Natural killer cell (primary cell): ENCODE measurements around the gene PIGU. TPM values are rescaled to one million over a fixed set of nuclear protein-coding genes. Genes with fewer than 3 reads are reported as not detected.

ENCODE experiments used
- ATAC-seq, 3 donors: fragments of 150-1000 bp in 2 of 3; fragments of 200-7000 bp in 1 of 3; cut with Tn5 transposase; 1 replicate in 1 of 3; 2 replicates in 2 of 3; pipeline ENCODE4 v1.10.0; 2021; ENCODE audit warnings: mild to moderate bottlenecking in 2 of 3, moderate library complexity in 2 of 3
- DNase-seq, 2 donors: peaks; one replicate each; pipeline versions ENCODE4 v3.0.0 to v3.0.0-alpha.2; 2013 to 2021; ENCODE audit warnings: mixed read lengths in 1 of 2
- H3K27ac ChIP-seq: one replicate; pipeline ENCODE4 v1.5.1; 2013; ENCODE audit warnings: mild to moderate bottlenecking, low read length
- H3K27me3 ChIP-seq: one replicate; pipeline ENCODE4 v1.6.1; 2013; ENCODE audit warnings: low read length; ENCODE audit not compliant: control insufficient read depth, insufficient read depth
- H3K36me3 ChIP-seq: one replicate; pipeline ENCODE4 v1.6.1; 2013; ENCODE audit warnings: low read length; ENCODE audit not compliant: control insufficient read depth, insufficient read depth
- H3K4me1 ChIP-seq: one replicate; pipeline ENCODE4 v1.6.1; 2013; ENCODE audit warnings: low read length; ENCODE audit not compliant: control insufficient read depth, insufficient read depth
- H3K4me3 ChIP-seq: one replicate; pipeline ENCODE4 v1.5.1; 2013; ENCODE audit warnings: low read length
- H3K9me3 ChIP-seq: one replicate; pipeline ENCODE4 v1.6.1; 2013; ENCODE audit warnings: low read length; ENCODE audit not compliant: control insufficient read depth, insufficient read depth
- H3K27ac Mint-ChIP-seq, 2 donors: one replicate each; pipeline ENCODE4 v1.8.0; 2022; ENCODE audit warnings: mild to moderate bottlenecking in 2 of 2, mixed read lengths in 2 of 2, moderate library complexity in 1 of 2
- H3K27me3 Mint-ChIP-seq, 2 donors: one replicate each; pipeline ENCODE4 v1.8.0; 2022; ENCODE audit warnings: low read depth in 2 of 2, mixed read lengths in 2 of 2
- H3K36me3 Mint-ChIP-seq: one replicate; pipeline ENCODE4 v1.8.0; 2022; ENCODE audit warnings: mixed read lengths
- H3K4me1 Mint-ChIP-seq, 2 donors: one replicate each; pipeline ENCODE4 v1.8.0; 2022; ENCODE audit warnings: mixed read lengths in 2 of 2
- H3K4me3 Mint-ChIP-seq: one replicate; pipeline ENCODE4 v1.8.0; 2022; ENCODE audit warnings: mild to moderate bottlenecking, moderate library complexity, mixed read lengths
- H3K9me3 Mint-ChIP-seq, 2 donors: one replicate each; pipeline ENCODE4 v1.8.0; 2022; ENCODE audit warnings: mixed read lengths in 2 of 2
- WGBS: methylation state at CpG from one replicate; pipeline ENCODE4 v1.1.7; 2013; ENCODE audit warnings: missing lambda C conversion rate; ENCODE audit not compliant: insufficient coverage; 5-methylcytosine and 5-hydroxymethylcytosine counted together
- intact Hi-C: fragments of 100-400 bp; cut with micrococcal nuclease; formaldehyde crosslinking; loops from one replicate; pipeline ENCODE4 v1.14.2; 2022
- total RNA-seq, 4 donors: library from RNA; stranded (reverse); fragments of 120-200 nt in 1 of 4; gene quantifications; one replicate each; pipeline versions ENCODE4 v1.2.3 to v1.2.4, GENCODE V29; 2013 to 2022
- TF ChIP-seq, protein P1 (sequence below): fragments of 200-600 bp; IDR thresholded peaks from one replicate; pipeline ENCODE4 v1.8.0; 2022; ENCODE audit warnings: antibody characterized with exemption

PIGU gene
- total RNA-seq, 3 donors from 2014 or later (not counting 1 experiment from before 2014, with no cell fraction given) = 7.0 to 11.1 (median 8.2) TPM

DNA sequence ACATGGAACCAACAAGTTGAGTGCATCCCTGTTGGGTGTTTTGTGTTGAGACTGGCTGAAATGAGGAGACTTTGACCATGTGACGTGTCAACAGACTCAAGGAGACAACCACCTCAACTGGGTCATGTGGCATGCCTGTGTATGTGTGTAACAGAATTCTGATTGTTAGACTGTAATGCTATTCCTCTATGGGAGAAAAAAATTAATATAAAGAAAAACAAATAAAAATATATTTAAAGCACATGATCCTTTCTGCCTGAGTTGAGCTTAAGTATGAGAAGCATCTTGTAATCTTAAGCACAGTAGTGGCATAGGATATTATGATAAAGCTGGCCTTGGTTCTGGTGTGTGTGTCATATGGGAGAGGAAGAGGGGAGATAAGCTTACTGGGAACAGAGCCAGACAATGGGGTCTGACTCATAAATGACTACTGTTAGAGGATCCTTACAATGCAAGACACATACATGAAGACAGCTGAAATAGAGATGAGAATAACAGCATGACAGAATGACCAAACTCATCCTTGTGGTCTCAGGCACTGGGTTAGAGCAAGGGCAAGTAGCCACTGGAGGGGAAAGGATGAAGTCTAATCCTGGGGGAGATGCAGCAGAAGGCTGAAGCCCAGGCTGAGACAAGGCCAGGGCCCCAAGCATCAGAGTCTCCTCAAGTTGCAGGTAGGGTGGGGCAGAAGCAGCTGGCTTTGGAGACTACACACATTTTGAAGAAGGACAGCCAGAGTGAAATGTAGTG is 36.5 kb upstream of the PIGU start:
- Histone ChIP-seq H3K27me3 (peaks cover 3% of the 10 kb centered on the region), H3K36me3 (peaks cover 11% of the 10 kb centered on the region), H3K27ac (no peak overlapping the region), H3K4me3 (no peak overlapping the region), H3K4me1 (peaks cover 15% of the 10 kb centered on the region), H3K9me3 (no peaks in the 10 kb centered on the region)
- DNase-seq (no peak), ATAC-seq (no peak)
- TF ChIP-seq, protein P1, sequence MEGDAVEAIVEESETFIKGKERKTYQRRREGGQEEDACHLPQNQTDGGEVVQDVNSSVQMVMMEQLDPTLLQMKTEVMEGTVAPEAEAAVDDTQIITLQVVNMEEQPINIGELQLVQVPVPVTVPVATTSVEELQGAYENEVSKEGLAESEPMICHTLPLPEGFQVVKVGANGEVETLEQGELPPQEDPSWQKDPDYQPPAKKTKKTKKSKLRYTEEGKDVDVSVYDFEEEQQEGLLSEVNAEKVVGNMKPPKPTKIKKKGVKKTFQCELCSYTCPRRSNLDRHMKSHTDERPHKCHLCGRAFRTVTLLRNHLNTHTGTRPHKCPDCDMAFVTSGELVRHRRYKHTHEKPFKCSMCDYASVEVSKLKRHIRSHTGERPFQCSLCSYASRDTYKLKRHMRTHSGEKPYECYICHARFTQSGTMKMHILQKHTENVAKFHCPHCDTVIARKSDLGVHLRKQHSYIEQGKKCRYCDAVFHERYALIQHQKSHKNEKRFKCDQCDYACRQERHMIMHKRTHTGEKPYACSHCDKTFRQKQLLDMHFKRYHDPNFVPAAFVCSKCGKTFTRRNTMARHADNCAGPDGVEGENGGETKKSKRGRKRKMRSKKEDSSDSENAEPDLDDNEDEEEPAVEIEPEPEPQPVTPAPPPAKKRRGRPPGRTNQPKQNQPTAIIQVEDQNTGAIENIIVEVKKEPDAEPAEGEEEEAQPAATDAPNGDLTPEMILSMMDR = no peak
- peak overlapping the region; percentile 1 for H3K4me3 Mint-ChIP-seq
- H3K9me3 Mint-ChIP-seq = no peaks in the 10 kb centered on the region
- peaks cover 9 to 17% of the 10 kb centered on the region in 2 donors for H3K4me1 Mint-ChIP-seq
- intact Hi-C loops = no loop called here
- H3K36me3 Mint-ChIP-seq = no peaks in the 10 kb centered on the region
- WGBS = 100% methylated on average over 1 of the region's 1 CpG
- no peak overlapping the region for H3K27ac Mint-ChIP-seq
- H3K27me3 Mint-ChIP-seq = no peaks in the 10 kb centered on the region

DNA sequence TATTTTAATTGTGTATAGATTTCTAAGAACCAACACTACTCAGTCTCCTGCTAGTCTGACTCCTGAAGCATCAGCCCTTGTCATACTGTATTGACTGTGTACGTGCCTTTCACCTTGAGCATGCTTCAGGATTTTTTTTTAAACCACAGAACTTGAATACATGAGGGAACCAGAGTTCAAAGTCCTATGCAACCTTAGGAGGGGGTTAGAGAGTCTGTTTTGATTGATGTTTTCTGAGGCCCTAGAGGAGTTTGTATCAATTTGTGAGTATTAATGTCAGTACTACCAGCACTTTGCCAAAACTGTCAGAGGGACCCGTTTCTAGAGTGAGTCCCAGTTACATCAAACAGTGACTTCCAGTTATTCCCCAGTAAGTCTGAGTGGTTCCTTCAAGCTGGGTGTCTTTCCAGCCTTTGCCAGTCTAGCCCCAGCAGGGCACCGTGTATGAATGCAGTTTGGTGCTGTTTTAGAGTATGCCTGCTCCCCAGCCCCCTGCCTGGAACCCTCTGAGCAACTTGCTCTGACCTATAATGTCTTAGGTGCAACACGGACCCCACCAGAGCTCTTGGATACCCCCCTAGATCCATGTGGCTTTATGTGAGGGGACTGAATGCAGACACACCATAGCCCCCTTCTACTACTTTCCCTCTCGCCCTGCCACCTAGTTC is 35.8 kb upstream of the PIGU start:
- peak overlapping the region; percentile 10 for H3K4me3 Mint-ChIP-seq
- H3K9me3 ChIP-seq = no peaks in the 10 kb centered on the region
- H3K4me3 ChIP-seq = no peak overlapping the region
- H3K27me3 ChIP-seq = peaks cover 3% of the 10 kb centered on the region
- no peaks in the 10 kb centered on the region for H3K36me3 Mint-ChIP-seq
- intact Hi-C loops = no loop called here
- H3K36me3 ChIP-seq = peaks cover 10% of the 10 kb centered on the region
- H3K27me3 Mint-ChIP-seq = no peaks in the 10 kb centered on the region
- no peaks in the 10 kb centered on the region for H3K9me3 Mint-ChIP-seq
- TF ChIP-seq, protein P1 = no peak
- 89% methylated on average over 4 of the region's 5 CpGs for WGBS
- no peak overlapping the region for H3K27ac ChIP-seq
- DNase-seq = peak in 1 of 2 donors; percentile 16
- peaks cover 9 to 18% of the 10 kb centered on the region in 2 donors for H3K4me1 Mint-ChIP-seq
- H3K4me1 ChIP-seq = peaks cover 15% of the 10 kb centered on the region
- H3K27ac Mint-ChIP-seq = peak overlapping the region in 1 of 2 donors; percentile 37
- ATAC-seq = no peak

DNA sequence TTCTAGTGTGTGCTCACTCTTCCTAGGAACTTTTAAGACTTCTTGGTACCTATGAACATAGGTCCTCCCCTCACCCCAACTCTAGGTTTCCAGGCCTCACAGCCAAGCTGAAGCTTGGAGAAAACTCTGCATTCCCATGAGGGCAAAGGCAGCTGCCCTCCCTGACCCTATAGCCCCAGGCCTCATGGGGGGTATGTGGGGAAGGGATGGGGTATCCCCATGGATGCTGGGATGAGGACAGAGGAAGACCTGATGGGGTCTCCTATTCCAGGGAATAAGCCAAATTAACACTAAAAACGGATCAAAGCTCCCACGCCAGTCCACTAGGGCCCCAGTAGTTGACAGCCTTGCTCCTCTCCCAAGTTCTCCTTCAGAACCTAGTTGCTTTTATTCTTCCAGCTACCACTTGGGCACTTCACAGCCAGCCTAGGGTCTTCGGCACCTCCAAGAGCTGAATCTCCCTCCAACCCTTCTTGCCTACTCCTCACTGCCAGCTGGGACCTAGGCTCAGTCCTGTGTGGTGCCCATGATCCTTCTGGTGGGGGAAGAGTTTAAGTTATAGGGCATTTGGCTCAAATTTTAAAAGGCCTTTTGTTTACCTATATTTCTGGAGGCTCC is 35.0 kb upstream of the PIGU start:
- 95% methylated on average over 3 of the region's 3 CpGs for WGBS
- Histone ChIP-seq H3K4me1 (peaks cover 15% of the 10 kb centered on the region), H3K27me3 (peaks cover 3% of the 10 kb centered on the region), H3K27ac (no peak overlapping the region), H3K4me3 (no peak overlapping the region), H3K36me3 (peaks cover 8% of the 10 kb centered on the region), H3K9me3 (no peaks in the 10 kb centered on the region)
- DNase-seq (no peak), ATAC-seq (no peak)
- TF ChIP-seq, protein P1 = no peak
- H3K4me1 Mint-ChIP-seq = peaks cover 9 to 18% of the 10 kb centered on the region in 2 donors
- peak overlapping the region in 1 of 2 donors; percentile 37 for H3K27ac Mint-ChIP-seq
- intact Hi-C loops = no loop called here
- H3K27me3 Mint-ChIP-seq = no peaks in the 10 kb centered on the region
- H3K4me3 Mint-ChIP-seq = peak overlapping the region; percentile 28
- no peaks in the 10 kb centered on the region for H3K36me3 Mint-ChIP-seq
- H3K9me3 Mint-ChIP-seq = no peaks in the 10 kb centered on the region
